Loucy (cell line): ENCODE data around the gene GRIP1.

Source experiments
- H2AFZ ChIP-seq: fragments of 200-600 bp; sonication (generic); 2 replicates; pipeline ENCODE4 v1.6.0; 2016; ENCODE audit warnings: antibody characterized with exemption, mild to moderate bottlenecking, low read length, moderate library complexity
- H3F3A ChIP-seq: fragments of 200-600 bp; 2 replicates; pipeline ENCODE4 v1.6.0; 2016; ENCODE audit warnings: antibody characterized with exemption, low read depth, mild to moderate bottlenecking
- H3K27me3 ChIP-seq: fragments of 200-600 bp; sonication (generic); 2 replicates; pipeline ENCODE4 v1.6.1; 2014; ENCODE audit warnings: low read length, mild to moderate bottlenecking; ENCODE audit not compliant: insufficient read depth, poor library complexity, severe bottlenecking
- H3K36me3 ChIP-seq: fragments of 200-600 bp; sonication (generic); 2 replicates; pipeline ENCODE4 v1.6.1; 2016; ENCODE audit warnings: low read length; ENCODE audit not compliant: insufficient read depth
- H3K4me1 ChIP-seq: fragments of 200-600 bp; sonication (generic); 2 replicates; pipeline ENCODE4 v1.5.1; 2014; ENCODE audit warnings: low read length, mild to moderate bottlenecking; ENCODE audit not compliant: insufficient read depth, poor library complexity, severe bottlenecking
- H3K4me2 ChIP-seq: fragments of 200-600 bp; sonication (generic); 2 replicates; pipeline ENCODE4 v1.6.0; 2014; ENCODE audit warnings: antibody characterized with exemption, low read length, low read depth, mild to moderate bottlenecking; ENCODE audit not compliant: poor library complexity, severe bottlenecking
- H3K4me3 ChIP-seq: fragments of 200-600 bp; sonication (generic); 2 replicates; pipeline ENCODE4 v1.5.1; 2014; ENCODE audit warnings: low read length, mild to moderate bottlenecking, mixed read lengths; ENCODE audit not compliant: poor library complexity, severe bottlenecking
- H3K79me2 ChIP-seq: fragments of 200-600 bp; sonication (generic); 2 replicates; pipeline ENCODE4 v1.6.1; 2014; ENCODE audit warnings: low read length; ENCODE audit not compliant: insufficient read depth
- H3K9ac ChIP-seq: fragments of 200-600 bp; sonication (generic); 2 replicates; pipeline ENCODE4 v1.6.0; 2014; ENCODE audit warnings: mild to moderate bottlenecking, low read depth, low read length, moderate library complexity; ENCODE audit not compliant: poor library complexity, severe bottlenecking
- H3K9me2 ChIP-seq: fragments of 200-600 bp; sonication (generic); replicated peaks from 2 replicates; pipeline ENCODE4 v1.6.1; 2016; ENCODE audit warnings: low read depth, low read length, mixed read lengths
- H3K9me3 ChIP-seq: fragments of 200-600 bp; sonication (generic); 2 replicates; pipeline ENCODE4 v1.6.1; 2014; ENCODE audit warnings: mild to moderate bottlenecking, antibody characterized with exemption, low read length, low read depth; ENCODE audit not compliant: insufficient read depth
- H4K20me1 ChIP-seq: fragments of 200-600 bp; sonication (generic); 2 replicates; pipeline ENCODE4 v1.6.0; 2014; ENCODE audit warnings: antibody characterized with exemption, low read length, mild to moderate bottlenecking; ENCODE audit not compliant: insufficient read depth, poor library complexity, severe bottlenecking
- EZH2phosphoT487 ChIP-seq: fragments of 200-600 bp; IDR thresholded peaks from 2 replicates; pipeline ENCODE4 v1.6.1; 2018; ENCODE audit warnings: antibody characterized with exemption, mild to moderate bottlenecking, moderate library complexity, borderline replicate concordance
- TF ChIP-seq, protein P1 (sequence below): fragments of 200-600 bp; sonication (generic); conservative IDR thresholded peaks from 2 replicates; pipeline ENCODE4 v1.5.1; 2014; ENCODE audit warnings: mild to moderate bottlenecking, antibody characterized with exemption, low read length

Gene GRIP1

DNA sequence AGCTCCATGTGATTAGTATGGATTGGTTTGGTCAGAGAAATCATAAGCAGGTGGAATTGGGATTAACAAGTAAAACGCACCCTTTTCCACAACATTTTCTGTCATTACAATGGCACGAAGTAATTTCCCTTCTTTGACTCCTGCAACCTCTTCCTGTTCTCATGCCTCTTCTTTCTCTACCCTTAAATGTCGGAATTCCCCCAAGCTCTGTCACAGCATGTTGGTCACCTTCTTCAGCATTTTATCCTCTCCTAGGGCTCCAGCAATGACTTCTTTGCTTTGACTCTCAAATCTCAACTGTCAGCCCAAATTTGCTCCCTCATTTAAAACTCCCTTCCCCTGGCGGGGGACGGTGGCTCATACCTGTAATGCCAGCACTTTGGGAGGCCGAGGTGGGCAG is 5.3 kb upstream of the GRIP1 start:
- Histone ChIP-seq H3K27me3 (peaks cover 8% of the 10 kb centered on the region), H3K9me2 (no peaks in the 10 kb centered on the region), H3K4me1 (no peaks in the 10 kb centered on the region), H2AFZ (no peak overlapping the region), H3K4me3 (no peak overlapping the region), H3K36me3 (no peaks in the 10 kb centered on the region), H3F3A (no peaks in the 10 kb centered on the region), H4K20me1 (no peaks in the 10 kb centered on the region), H3K9me3 (no peaks in the 10 kb centered on the region), H3K9ac (no peak overlapping the region), H3K4me2 (no peak overlapping the region), H3K79me2 (no peaks in the 10 kb centered on the region)
- TF ChIP-seq EZH2phosphoT487, result no peak
- TF ChIP-seq, protein P1, sequence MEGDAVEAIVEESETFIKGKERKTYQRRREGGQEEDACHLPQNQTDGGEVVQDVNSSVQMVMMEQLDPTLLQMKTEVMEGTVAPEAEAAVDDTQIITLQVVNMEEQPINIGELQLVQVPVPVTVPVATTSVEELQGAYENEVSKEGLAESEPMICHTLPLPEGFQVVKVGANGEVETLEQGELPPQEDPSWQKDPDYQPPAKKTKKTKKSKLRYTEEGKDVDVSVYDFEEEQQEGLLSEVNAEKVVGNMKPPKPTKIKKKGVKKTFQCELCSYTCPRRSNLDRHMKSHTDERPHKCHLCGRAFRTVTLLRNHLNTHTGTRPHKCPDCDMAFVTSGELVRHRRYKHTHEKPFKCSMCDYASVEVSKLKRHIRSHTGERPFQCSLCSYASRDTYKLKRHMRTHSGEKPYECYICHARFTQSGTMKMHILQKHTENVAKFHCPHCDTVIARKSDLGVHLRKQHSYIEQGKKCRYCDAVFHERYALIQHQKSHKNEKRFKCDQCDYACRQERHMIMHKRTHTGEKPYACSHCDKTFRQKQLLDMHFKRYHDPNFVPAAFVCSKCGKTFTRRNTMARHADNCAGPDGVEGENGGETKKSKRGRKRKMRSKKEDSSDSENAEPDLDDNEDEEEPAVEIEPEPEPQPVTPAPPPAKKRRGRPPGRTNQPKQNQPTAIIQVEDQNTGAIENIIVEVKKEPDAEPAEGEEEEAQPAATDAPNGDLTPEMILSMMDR, result no peak

GRCh38 chr12:66683822-66684221 is 4.9 kb upstream of the GRIP1 start:
- Histone ChIP-seq H2AFZ (no peak overlapping the region), H3K9ac (no peak overlapping the region), H4K20me1 (no peaks in the 10 kb centered on the region), H3K27me3 (peaks cover 8% of the 10 kb centered on the region), H3K79me2 (no peaks in the 10 kb centered on the region), H3K4me3 (no peak overlapping the region), H3K9me3 (no peaks in the 10 kb centered on the region), H3K4me1 (no peaks in the 10 kb centered on the region), H3K4me2 (no peak overlapping the region), H3K36me3 (no peaks in the 10 kb centered on the region), H3F3A (no peaks in the 10 kb centered on the region), H3K9me2 (no peaks in the 10 kb centered on the region)
- TF ChIP-seq, protein P1, result no peak
- TF ChIP-seq EZH2phosphoT487, result no peak

- H2AFZ ChIP-seq, result no peak overlapping the region
- H3K4me1 ChIP-seq, result no peaks in the 10 kb centered on the region
- no peaks in the 10 kb centered on the region for H3K36me3 ChIP-seq
- no peaks in the 10 kb centered on the region for H3K9me3 ChIP-seq
- H3K4me2 ChIP-seq, result no peak overlapping the region
- no peak overlapping the region for H3K4me3 ChIP-seq
- no peaks in the 10 kb centered on the region for H3F3A ChIP-seq
- H3K9ac ChIP-seq, result no peak overlapping the region
- peaks cover 8% of the 10 kb centered on the region for H3K27me3 ChIP-seq
- no peaks in the 10 kb centered on the region for H4K20me1 ChIP-seq
- H3K9me2 ChIP-seq, result no peaks in the 10 kb centered on the region
- TF ChIP-seq, protein P1, result no peak
- TF ChIP-seq EZH2phosphoT487, result no peak
- H3K79me2 ChIP-seq, result no peaks in the 10 kb centered on the region
Measured at GRCh38 chr12:66683073-66683472, 4.2 kb upstream of the GRIP1 start.
